ENCODE measurements around the gene FAF1. TPM values are rescaled to one million over a fixed set of nuclear protein-coding genes. Genes with fewer than 3 reads are reported as not detected.

The FAF1 gene
- total RNA-seq, 2 experiments from 2014 or later = 64.5 to 73.1 TPM

GRCh38 chr1:50978144-50978851 is 18.2 kb upstream of the FAF1 start:
- DNase-seq (peak; percentile 52), ATAC-seq (peak; percentile 56)
- peak overlapping the region; percentile 7 for H3K27ac Mint-ChIP-seq
- ChIA-PET POLR2A (interaction anchor here (1.5 kb wide), 1 partner anchor 10 kb away, joined by 6 read pairs; no protein-coding TSS in a partner anchor), CTCF (interaction anchor here (0.6 to 3.6 kb wide), 7 partner anchors 9 to 614 kb away, joined by 3 to 21 read pairs (median 3); partner anchors contain the start of gene CDKN2C)
- intact Hi-C loops (cut with DNase I, micrococcal nuclease) = loop anchor here in 1 of 2 experiments (5.0 to 10.0 kb wide), 3 partner anchors 103 to 556 kb away; partner anchors contain the start of gene DMRTA2
- peak overlapping the region; percentile 68 for H3K4me3 Mint-ChIP-seq
- H3K9me3 Mint-ChIP-seq (ENCODE audit: low read depth) = no peaks in the 10 kb centered on the region
- peaks cover 41% of the 10 kb centered on the region for H3K27me3 Mint-ChIP-seq
- H3K4me1 Mint-ChIP-seq = peaks cover 18% of the 10 kb centered on the region
- peaks cover 10% of the 10 kb centered on the region for H3K36me3 Mint-ChIP-seq (ENCODE audit: low read depth)

- ATAC-seq (peak; percentile 20), DNase-seq (peak; percentile 36)
- peaks cover 10% of the 10 kb centered on the region for H3K36me3 Mint-ChIP-seq (ENCODE audit: low read depth)
- H3K27me3 Mint-ChIP-seq = peaks cover 41% of the 10 kb centered on the region
- H3K9me3 Mint-ChIP-seq (ENCODE audit: low read depth) = no peaks in the 10 kb centered on the region
- CTCF ChIA-PET = interaction anchor here (0.6 to 3.6 kb wide), 8 partner anchors 8 to 211 kb away, joined by 3 to 21 read pairs (median 4); partner anchors contain the start of genes CDKN2C and FAF1
- POLR2A ChIA-PET = interaction anchor here (1.5 kb wide), 1 partner anchor 9 kb away, joined by 6 read pairs; no protein-coding TSS in a partner anchor
- H3K4me3 Mint-ChIP-seq = peak overlapping the region; percentile 73
- peaks cover 18% of the 10 kb centered on the region for H3K4me1 Mint-ChIP-seq
- no peak overlapping the region for H3K27ac Mint-ChIP-seq
- intact Hi-C loops (cut with DNase I, micrococcal nuclease) = loop anchor here (1.0 to 10.0 kb wide), 4 partner anchors 17 to 555 kb away; partner anchors contain the start of genes DMRTA2 (in 1 of the 2) and FAF1 (in 1 of the 2)
These were observed 17.6 kb upstream of the FAF1 start for GRCh38 chr1:50977575-50978143.

- H3K4me1 Mint-ChIP-seq = peaks cover 20% of the 10 kb centered on the region
- ChIA-PET CTCF (interaction anchor here (0.6 to 3.6 kb wide), 8 partner anchors 8 to 212 kb away, joined by 3 to 21 read pairs (median 4); partner anchors contain the start of genes CDKN2C and FAF1), POLR2A (interaction anchor here (1.5 kb wide), 1 partner anchor 8 kb away, joined by 6 read pairs; no protein-coding TSS in a partner anchor)
- peak overlapping the region; percentile 13 for H3K27ac Mint-ChIP-seq
- no peaks in the 10 kb centered on the region for H3K9me3 Mint-ChIP-seq (ENCODE audit: low read depth)
- intact Hi-C loops (cut with DNase I, micrococcal nuclease) = loop anchor here (1.0 to 10.0 kb wide), 5 partner anchors 9 to 555 kb away; partner anchors contain the start of genes DMRTA2 (in 1 of the 2) and FAF1 (in 1 of the 2)
- DNase-seq (peak; percentile 35), ATAC-seq (peak; percentile 64)
- peaks cover 10% of the 10 kb centered on the region for H3K36me3 Mint-ChIP-seq (ENCODE audit: low read depth)
- peak overlapping the region; percentile 73 for H3K4me3 Mint-ChIP-seq
- H3K27me3 Mint-ChIP-seq = peaks cover 41% of the 10 kb centered on the region
These were observed 17.0 kb upstream of the FAF1 start for GRCh38 chr1:50976890-50977574.

- ChIA-PET POLR2A (interaction anchor here (0.6 kb wide), 1 partner anchor 158 kb away, joined by 3 read pairs; no protein-coding TSS in a partner anchor), CTCF (interaction anchor here (1.6 to 3.6 kb wide), 2 partner anchors 7 to 11 kb away, joined by 3 to 21 read pairs; partner anchors contain the start of gene CDKN2C)
- ATAC-seq (peak; percentile 43), DNase-seq (no peak)
- peaks cover 24% of the 10 kb centered on the region for H3K4me1 Mint-ChIP-seq
- intact Hi-C loops (cut with DNase I, micrococcal nuclease) = loop anchor here in 1 of 2 experiments (1.0 to 10.0 kb wide), 4 partner anchors 8 to 554 kb away; partner anchors contain the start of gene DMRTA2
- peaks cover 10% of the 10 kb centered on the region for H3K36me3 Mint-ChIP-seq (ENCODE audit: low read depth)
- no peaks in the 10 kb centered on the region for H3K9me3 Mint-ChIP-seq (ENCODE audit: low read depth)
- peaks cover 38% of the 10 kb centered on the region for H3K27me3 Mint-ChIP-seq
- H3K27ac Mint-ChIP-seq = no peak overlapping the region
- H3K4me3 Mint-ChIP-seq = peak overlapping the region; percentile 73
These were observed 16.2 kb upstream of the FAF1 start for GRCh38 chr1:50976111-50976889.

- peaks cover 32% of the 10 kb centered on the region for H3K4me1 Mint-ChIP-seq
- DNase-seq = no peak
- POLR2A ChIA-PET = no interaction called here
- no peak overlapping the region for H3K27ac Mint-ChIP-seq
- H3K27me3 Mint-ChIP-seq = peaks cover 40% of the 10 kb centered on the region
- peaks cover 10% of the 10 kb centered on the region for H3K36me3 Mint-ChIP-seq (ENCODE audit: low read depth)
- CTCF ChIA-PET = no interaction called here
- no peak overlapping the region for H3K4me3 Mint-ChIP-seq
- ATAC-seq = no peak
- no peaks in the 10 kb centered on the region for H3K9me3 Mint-ChIP-seq (ENCODE audit: low read depth)
- intact Hi-C loops (cut with DNase I, micrococcal nuclease) = loop anchor here in 1 of 2 experiments (5.0 to 10.0 kb wide), 3 partner anchors 101 to 553 kb away; partner anchors contain the start of gene DMRTA2
These were observed 15.4 kb upstream of the FAF1 start for GRCh38 chr1:50975436-50975835.

GRCh38 chr1:50974618-50974935 is 14.5 kb upstream of the FAF1 start:
- POLR2A ChIA-PET = no interaction called here
- peaks cover 10% of the 10 kb centered on the region for H3K36me3 Mint-ChIP-seq (ENCODE audit: low read depth)
- intact Hi-C loops (cut with DNase I, micrococcal nuclease) = loop anchor here (5.0 to 10.0 kb wide), 3 partner anchors 100 to 1163 kb away; no protein-coding TSS in a partner anchor

GRCh38 chr1:50973875-50974617 is 14.0 kb upstream of the FAF1 start:
- no peak overlapping the region for H3K4me3 Mint-ChIP-seq
- H3K27ac Mint-ChIP-seq = no peak overlapping the region
- H3K36me3 Mint-ChIP-seq (ENCODE audit: low read depth) = peaks cover 10% of the 10 kb centered on the region
- ChIA-PET CTCF (no interaction called here), POLR2A (no interaction called here)
- ATAC-seq (no peak), DNase-seq (no peak)
- H3K9me3 Mint-ChIP-seq (ENCODE audit: low read depth) = no peaks in the 10 kb centered on the region
- H3K27me3 Mint-ChIP-seq = peaks cover 38% of the 10 kb centered on the region
- intact Hi-C loops (cut with DNase I, micrococcal nuclease) = loop anchor here (5.0 to 10.0 kb wide), 3 partner anchors 99 to 1163 kb away; no protein-coding TSS in a partner anchor
- H3K4me1 Mint-ChIP-seq = peaks cover 38% of the 10 kb centered on the region

More at GRCh38 chr1:50974618-50974935, 14.5 kb upstream of the FAF1 start:
- peaks cover 40% of the 10 kb centered on the region for H3K27me3 Mint-ChIP-seq
- no peak overlapping the region for H3K27ac Mint-ChIP-seq
- CTCF ChIA-PET = no interaction called here
- peaks cover 38% of the 10 kb centered on the region for H3K4me1 Mint-ChIP-seq
- no peak for ATAC-seq
- no peaks in the 10 kb centered on the region for H3K9me3 Mint-ChIP-seq (ENCODE audit: low read depth)
- no peak for DNase-seq
- no peak overlapping the region for H3K4me3 Mint-ChIP-seq

GRCh38 chr1:50973255-50973654 is 13.2 kb upstream of the FAF1 start:
- no peak for ATAC-seq
- DNase-seq = no peak

GRCh38 chr1:50972766-50973165 is 12.7 kb upstream of the FAF1 start:
- DNase-seq (no peak), ATAC-seq (no peak)
- POLR2A ChIA-PET = interaction anchor here (0.7 kb wide), 1 partner anchor 310 kb away, joined by 4 read pairs; no protein-coding TSS in a partner anchor
- Mint-ChIP-seq H3K27me3 (peaks cover 30% of the 10 kb centered on the region), H3K4me3 (no peak overlapping the region), H3K36me3 (ENCODE audit: low read depth) (peaks cover 10% of the 10 kb centered on the region), H3K27ac (no peak overlapping the region), H3K9me3 (ENCODE audit: low read depth) (no peaks in the 10 kb centered on the region), H3K4me1 (peaks cover 31% of the 10 kb centered on the region)
- intact Hi-C loops (cut with DNase I, micrococcal nuclease) = loop anchor here (5.0 to 10.0 kb wide), 3 partner anchors 98 to 1165 kb away; no protein-coding TSS in a partner anchor
- CTCF ChIA-PET = interaction anchor here (0.6 to 1.6 kb wide), 2 partner anchors 12 to 657 kb away, joined by 4 to 8 read pairs; partner anchors contain the start of gene FAF1

More at GRCh38 chr1:50973255-50973654, 13.2 kb upstream of the FAF1 start:
- peaks cover 31% of the 10 kb centered on the region for H3K27me3 Mint-ChIP-seq
- POLR2A ChIA-PET = no interaction called here
- no peak overlapping the region for H3K27ac Mint-ChIP-seq
- peaks cover 10% of the 10 kb centered on the region for H3K36me3 Mint-ChIP-seq (ENCODE audit: low read depth)
- intact Hi-C loops (cut with DNase I, micrococcal nuclease) = loop anchor here (5.0 to 10.0 kb wide), 3 partner anchors 98 to 1164 kb away; no protein-coding TSS in a partner anchor
- CTCF ChIA-PET = interaction anchor here (0.6 to 1.6 kb wide), 2 partner anchors 13 to 657 kb away, joined by 4 to 8 read pairs; partner anchors contain the start of gene FAF1
- no peak overlapping the region for H3K4me3 Mint-ChIP-seq
- H3K4me1 Mint-ChIP-seq = peaks cover 30% of the 10 kb centered on the region
- no peaks in the 10 kb centered on the region for H3K9me3 Mint-ChIP-seq (ENCODE audit: low read depth)
